Measurements from ENCODE around the gene PKN3.

GRCh38 chr9:128764361-128764760, 62.1 kb downstream of the PKN3 start:
- no peak for TF ChIP-seq CTCF (IDR thresholded peaks at IDR 0.05)
- TF ChIP-seq ZFX (IDR thresholded peaks at IDR 0.05; ENCODE audit: borderline replicate concordance): no peak
